ENCODE data around the gene GLRA1. TPM values are rescaled to one million over a fixed set of nuclear protein-coding genes. Genes with fewer than 3 reads are reported as not detected.

Gene GLRA1
- total and polyA plus RNA-seq, 4 donors, result not detected

DNA sequence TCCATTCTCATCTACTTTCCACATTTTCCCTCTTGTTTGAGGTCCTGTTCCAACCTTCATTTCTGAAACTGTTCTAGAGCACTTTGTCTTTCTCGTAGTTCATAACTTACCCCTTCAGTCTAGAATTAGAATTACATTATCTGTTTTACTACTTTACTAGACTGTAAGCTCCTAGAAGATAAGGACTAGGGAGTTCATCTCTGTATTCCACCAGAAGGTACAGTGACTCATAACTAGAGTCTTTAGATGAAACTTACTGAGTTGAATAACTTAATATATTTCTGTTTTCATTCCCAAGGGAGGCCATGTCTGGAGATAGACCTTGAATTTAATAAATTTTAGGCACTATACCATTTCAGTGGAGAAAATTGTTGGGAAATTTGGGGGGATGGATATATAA, 114.2 kb downstream of the GLRA1 start:
- Histone ChIP-seq H3K4me1 (ENCODE audit: control insufficient read depth in 4 of 4, insufficient read depth in 4 of 4, low read length in 3 of 4) (no peaks in the 10 kb centered on the region), H3K4me3 (ENCODE audit: low read depth in 1 of 3, low read length in 3 of 3) (no peak overlapping the region), H3K9me3 (ENCODE audit: control insufficient read depth in 4 of 4, low read length in 3 of 4) (no peaks in the 10 kb centered on the region), H3K36me3 (ENCODE audit: control insufficient read depth in 4 of 4, insufficient read depth in 3 of 4, low read depth in 1 of 4, low read length in 3 of 4) (peaks cover 4 to 29% (median 22%) of the 10 kb centered on the region in 4 donors), H3K27ac (ENCODE audit: low read depth in 1 of 2, low read length in 2 of 2) (no peak overlapping the region), H3K27me3 (ENCODE audit: control insufficient read depth in 4 of 4, insufficient read depth in 4 of 4, low read length in 3 of 4) (no peaks in the 10 kb centered on the region), H3K9ac (ENCODE audit: low read depth in 1 of 2, low read length in 2 of 2) (no peak overlapping the region)
- WGBS, result 95% methylated on average over 1 of the region's 1 CpG
- no peak for TF ChIP-seq HNF4A (conservative IDR thresholded peaks at IDR 0.05)
- no peak for TF ChIP-seq JUND (IDR thresholded peaks at IDR 0.05)
- TF ChIP-seq, protein P1, sequence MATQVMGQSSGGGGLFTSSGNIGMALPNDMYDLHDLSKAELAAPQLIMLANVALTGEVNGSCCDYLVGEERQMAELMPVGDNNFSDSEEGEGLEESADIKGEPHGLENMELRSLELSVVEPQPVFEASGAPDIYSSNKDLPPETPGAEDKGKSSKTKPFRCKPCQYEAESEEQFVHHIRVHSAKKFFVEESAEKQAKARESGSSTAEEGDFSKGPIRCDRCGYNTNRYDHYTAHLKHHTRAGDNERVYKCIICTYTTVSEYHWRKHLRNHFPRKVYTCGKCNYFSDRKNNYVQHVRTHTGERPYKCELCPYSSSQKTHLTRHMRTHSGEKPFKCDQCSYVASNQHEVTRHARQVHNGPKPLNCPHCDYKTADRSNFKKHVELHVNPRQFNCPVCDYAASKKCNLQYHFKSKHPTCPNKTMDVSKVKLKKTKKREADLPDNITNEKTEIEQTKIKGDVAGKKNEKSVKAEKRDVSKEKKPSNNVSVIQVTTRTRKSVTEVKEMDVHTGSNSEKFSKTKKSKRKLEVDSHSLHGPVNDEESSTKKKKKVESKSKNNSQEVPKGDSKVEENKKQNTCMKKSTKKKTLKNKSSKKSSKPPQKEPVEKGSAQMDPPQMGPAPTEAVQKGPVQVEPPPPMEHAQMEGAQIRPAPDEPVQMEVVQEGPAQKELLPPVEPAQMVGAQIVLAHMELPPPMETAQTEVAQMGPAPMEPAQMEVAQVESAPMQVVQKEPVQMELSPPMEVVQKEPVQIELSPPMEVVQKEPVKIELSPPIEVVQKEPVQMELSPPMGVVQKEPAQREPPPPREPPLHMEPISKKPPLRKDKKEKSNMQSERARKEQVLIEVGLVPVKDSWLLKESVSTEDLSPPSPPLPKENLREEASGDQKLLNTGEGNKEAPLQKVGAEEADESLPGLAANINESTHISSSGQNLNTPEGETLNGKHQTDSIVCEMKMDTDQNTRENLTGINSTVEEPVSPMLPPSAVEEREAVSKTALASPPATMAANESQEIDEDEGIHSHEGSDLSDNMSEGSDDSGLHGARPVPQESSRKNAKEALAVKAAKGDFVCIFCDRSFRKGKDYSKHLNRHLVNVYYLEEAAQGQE (IDR thresholded peaks at IDR 0.05), result no peak
- no peak for TF ChIP-seq SP1 (IDR thresholded peaks at IDR 0.05)
- TF ChIP-seq, protein P2, sequence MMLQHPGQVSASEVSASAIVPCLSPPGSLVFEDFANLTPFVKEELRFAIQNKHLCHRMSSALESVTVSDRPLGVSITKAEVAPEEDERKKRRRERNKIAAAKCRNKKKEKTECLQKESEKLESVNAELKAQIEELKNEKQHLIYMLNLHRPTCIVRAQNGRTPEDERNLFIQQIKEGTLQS (IDR thresholded peaks at IDR 0.05), result no peak
- TF ChIP-seq RXRA (IDR thresholded peaks at IDR 0.05), result no peak
- no peak for TF ChIP-seq NR2F2 (IDR thresholded peaks at IDR 0.05)
- TF ChIP-seq, protein P3, sequence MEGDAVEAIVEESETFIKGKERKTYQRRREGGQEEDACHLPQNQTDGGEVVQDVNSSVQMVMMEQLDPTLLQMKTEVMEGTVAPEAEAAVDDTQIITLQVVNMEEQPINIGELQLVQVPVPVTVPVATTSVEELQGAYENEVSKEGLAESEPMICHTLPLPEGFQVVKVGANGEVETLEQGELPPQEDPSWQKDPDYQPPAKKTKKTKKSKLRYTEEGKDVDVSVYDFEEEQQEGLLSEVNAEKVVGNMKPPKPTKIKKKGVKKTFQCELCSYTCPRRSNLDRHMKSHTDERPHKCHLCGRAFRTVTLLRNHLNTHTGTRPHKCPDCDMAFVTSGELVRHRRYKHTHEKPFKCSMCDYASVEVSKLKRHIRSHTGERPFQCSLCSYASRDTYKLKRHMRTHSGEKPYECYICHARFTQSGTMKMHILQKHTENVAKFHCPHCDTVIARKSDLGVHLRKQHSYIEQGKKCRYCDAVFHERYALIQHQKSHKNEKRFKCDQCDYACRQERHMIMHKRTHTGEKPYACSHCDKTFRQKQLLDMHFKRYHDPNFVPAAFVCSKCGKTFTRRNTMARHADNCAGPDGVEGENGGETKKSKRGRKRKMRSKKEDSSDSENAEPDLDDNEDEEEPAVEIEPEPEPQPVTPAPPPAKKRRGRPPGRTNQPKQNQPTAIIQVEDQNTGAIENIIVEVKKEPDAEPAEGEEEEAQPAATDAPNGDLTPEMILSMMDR (IDR thresholded peaks at IDR 0.05; ENCODE audit: low read depth, low read length, missing input control), result no peak
- no peak for TF ChIP-seq TAF1 (conservative IDR thresholded peaks at IDR 0.05)
- TF ChIP-seq GABPA (IDR thresholded peaks at IDR 0.05 in 1 of 2, conservative IDR thresholded peaks at IDR 0.05 in 1 of 2), result no peak
- TF ChIP-seq FOXA1 (IDR thresholded peaks at IDR 0.05), result no peak
- no peak for TF ChIP-seq HNF4G (IDR thresholded peaks at IDR 0.05)
- TF ChIP-seq, protein P4, sequence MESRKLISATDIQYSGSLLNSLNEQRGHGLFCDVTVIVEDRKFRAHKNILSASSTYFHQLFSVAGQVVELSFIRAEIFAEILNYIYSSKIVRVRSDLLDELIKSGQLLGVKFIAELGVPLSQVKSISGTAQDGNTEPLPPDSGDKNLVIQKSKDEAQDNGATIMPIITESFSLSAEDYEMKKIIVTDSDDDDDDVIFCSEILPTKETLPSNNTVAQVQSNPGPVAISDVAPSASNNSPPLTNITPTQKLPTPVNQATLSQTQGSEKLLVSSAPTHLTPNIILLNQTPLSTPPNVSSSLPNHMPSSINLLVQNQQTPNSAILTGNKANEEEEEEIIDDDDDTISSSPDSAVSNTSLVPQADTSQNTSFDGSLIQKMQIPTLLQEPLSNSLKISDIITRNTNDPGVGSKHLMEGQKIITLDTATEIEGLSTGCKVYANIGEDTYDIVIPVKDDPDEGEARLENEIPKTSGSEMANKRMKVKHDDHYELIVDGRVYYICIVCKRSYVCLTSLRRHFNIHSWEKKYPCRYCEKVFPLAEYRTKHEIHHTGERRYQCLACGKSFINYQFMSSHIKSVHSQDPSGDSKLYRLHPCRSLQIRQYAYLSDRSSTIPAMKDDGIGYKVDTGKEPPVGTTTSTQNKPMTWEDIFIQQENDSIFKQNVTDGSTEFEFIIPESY (IDR thresholded peaks at IDR 0.05), result no peak
- no peak for TF ChIP-seq YY1 (IDR thresholded peaks at IDR 0.05)
- TF ChIP-seq, protein P5, sequence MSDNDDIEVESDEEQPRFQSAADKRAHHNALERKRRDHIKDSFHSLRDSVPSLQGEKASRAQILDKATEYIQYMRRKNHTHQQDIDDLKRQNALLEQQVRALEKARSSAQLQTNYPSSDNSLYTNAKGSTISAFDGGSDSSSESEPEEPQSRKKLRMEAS (IDR thresholded peaks at IDR 0.05), result no peak
- no peak for TF ChIP-seq RAD21 (IDR thresholded peaks at IDR 0.05)
- no peak for TF ChIP-seq FOXA2 (IDR thresholded peaks at IDR 0.05)
- no peak for TF ChIP-seq EGR1 (IDR thresholded peaks at IDR 0.05; ENCODE audit: low read depth in 2 of 2)
- DNase-seq (ENCODE audit: low spot score), result no peak

Measured in liver (tissue), 9 donors.